Parietal lobe (tissue), 2 donors: ENCODE data around the gene SIGMAR1. TPM values are rescaled to one million over a fixed set of nuclear protein-coding genes. Genes with fewer than 3 reads are reported as not detected.

Experiments used
- small RNA-seq: library from RNA; depleted of rRNA; stranded (forward); fragments of <200 nt; gene quantifications from one replicate; pipeline ENCODE3, GENCODE V24; 2014; ENCODE audit warnings: low replicate concordance
- total RNA-seq: library from RNA; depleted of rRNA; stranded (reverse); fragments of >200 nt; gene quantifications from one replicate; pipeline ENCODE4 v1.2.3, GENCODE V29; 2014

The SIGMAR1 gene
- total RNA-seq = 26.6 TPM

DNA sequence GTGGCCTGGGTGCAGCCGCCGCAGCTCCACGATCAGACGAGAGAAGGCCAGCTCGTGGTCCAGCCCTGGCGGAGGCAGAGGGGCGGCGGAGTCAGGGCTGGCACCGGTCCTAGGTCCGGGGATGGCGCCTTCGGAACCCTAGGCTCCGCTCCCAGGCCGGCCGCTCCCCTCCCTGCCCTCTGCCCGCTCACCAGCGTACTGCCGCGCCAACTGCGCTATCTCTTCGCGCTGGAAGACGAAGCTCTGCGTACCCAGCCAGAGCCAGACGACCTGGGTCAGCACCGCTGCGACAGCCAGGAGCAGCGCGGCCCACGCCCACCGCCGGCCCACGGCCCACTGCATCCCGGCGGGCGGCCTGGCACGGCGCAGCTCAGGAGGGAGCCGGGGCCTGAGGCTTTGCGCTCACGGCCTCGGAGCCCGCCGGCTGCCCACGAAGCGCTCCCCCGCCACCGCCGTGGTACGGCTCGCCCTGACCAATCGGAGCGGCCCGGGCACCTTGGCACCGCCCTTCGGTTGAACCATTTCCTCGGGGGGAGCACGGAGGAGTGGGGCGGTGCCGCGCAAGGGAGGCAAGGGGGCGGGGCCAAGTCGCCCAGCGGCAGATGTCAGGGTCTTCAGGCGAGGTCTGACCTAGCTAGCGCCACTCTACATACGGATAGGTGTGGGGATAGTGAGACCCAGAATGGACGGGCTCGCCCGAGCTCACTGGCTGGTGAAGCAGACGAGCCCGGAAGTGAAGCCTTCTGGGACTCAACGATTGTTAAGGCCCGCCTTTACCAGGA is at the start of gene SIGMAR1:
Gene SIGMAR1 (minus strand): TSS at position 432 of the 782 bp plus-strand sequence. CDS start 90 bp downstream, at position 342.

DNA sequence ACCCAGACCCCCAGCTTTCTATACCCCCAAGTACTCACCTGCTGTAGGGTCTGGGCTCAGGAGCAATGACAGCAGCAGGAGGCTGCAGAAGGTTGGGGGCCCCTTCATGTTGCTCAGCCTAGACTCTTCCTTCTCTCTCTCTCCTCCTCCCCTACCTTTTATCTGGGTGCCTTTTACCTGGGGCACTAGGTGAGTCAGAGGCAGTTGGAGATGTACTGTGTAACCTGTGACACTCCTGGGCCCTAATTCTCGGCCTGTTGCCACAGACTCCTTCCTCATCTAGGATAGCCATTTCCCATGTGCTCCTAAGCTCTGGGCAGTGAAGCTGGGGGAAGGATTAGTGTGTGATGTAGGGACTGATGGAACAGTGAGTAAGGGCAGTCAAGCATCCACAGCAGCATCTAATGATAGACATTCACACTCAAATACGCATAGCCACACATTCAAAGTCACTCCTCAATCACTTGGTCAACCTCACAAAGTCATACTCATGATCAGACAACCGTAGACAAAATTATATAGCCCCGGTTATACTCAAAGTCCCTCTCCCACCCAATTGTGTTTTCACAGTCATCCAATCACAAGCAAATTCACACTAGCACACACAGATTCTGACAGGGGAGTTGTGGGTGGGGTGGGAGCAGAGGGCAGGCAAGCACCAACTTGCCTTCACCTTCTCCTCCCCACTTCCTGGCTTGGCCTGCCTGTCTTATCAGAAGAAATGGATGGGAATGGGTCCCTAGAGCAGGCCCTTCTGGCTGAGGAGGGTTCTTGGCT is 25.1 kb upstream of the SIGMAR1 start, which contains the start of gene CCL27:
Gene CCL27 (minus strand): TSS at position 132 of the 777 bp plus-strand sequence. CDS start 24 bp downstream, at position 108.

GRCh38 chr9:34651876-34652601 is 14.5 kb upstream of the SIGMAR1 start, which contains the start of gene IL11RA:
IL11RA (plus strand) TSS chr9:34652185; CDS start chr9:34655218, 3,033 bp downstream.

DNA sequence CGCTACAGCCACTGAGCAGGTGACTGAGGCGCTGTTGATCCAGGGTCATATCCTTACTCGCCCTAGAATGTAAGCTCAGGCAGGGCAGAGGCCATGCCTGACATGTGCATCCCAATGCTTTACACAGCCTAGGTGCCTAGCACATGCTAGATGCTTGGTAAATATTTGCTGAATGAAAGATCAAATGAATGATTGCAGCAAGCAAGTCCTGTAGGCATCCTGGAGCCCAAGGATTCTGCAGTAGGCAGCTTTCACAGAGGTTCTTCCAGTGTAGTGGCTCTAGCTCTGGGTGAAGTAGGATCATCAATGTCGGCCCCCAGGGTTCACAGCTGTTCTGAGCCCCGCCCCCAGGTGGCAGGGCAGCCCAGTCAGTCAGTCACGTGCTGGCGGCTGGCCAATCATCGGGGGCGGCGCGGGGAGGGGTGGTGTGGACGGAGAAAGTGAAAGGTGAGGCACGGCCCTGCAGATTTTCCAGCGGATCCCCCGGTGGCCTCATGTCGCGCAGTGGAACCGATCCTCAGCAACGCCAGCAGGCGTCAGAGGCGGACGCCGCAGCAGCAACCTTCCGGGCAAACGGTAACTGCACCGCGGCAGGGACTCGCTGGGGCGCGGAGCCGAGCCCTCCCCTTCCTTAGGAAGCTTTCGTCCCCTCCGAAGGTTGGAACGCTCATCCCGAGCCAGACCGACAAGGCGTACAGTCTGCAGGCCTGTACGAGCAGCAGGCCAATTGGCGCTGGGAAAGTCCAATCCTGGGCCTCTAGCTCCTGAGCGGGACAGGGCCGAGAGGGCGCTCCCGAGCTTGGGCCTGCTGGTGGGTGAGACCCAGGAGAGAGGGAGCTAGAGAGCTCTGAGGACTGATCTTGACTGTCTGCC is 8.9 kb upstream of the SIGMAR1 start, which contains the start of gene GALT:
Gene GALT (plus strand): TSS at position 465 of the 873 bp plus-strand sequence. CDS start 30 bp downstream, at position 495.

GRCh38 chr9:34628656-34629490 is 8.7 kb downstream of the SIGMAR1 start, which contains the start of gene ARID3C:
ARID3C (minus strand) TSS chr9:34629066; CDS start chr9:34628014, 1,052 bp downstream.

DNA sequence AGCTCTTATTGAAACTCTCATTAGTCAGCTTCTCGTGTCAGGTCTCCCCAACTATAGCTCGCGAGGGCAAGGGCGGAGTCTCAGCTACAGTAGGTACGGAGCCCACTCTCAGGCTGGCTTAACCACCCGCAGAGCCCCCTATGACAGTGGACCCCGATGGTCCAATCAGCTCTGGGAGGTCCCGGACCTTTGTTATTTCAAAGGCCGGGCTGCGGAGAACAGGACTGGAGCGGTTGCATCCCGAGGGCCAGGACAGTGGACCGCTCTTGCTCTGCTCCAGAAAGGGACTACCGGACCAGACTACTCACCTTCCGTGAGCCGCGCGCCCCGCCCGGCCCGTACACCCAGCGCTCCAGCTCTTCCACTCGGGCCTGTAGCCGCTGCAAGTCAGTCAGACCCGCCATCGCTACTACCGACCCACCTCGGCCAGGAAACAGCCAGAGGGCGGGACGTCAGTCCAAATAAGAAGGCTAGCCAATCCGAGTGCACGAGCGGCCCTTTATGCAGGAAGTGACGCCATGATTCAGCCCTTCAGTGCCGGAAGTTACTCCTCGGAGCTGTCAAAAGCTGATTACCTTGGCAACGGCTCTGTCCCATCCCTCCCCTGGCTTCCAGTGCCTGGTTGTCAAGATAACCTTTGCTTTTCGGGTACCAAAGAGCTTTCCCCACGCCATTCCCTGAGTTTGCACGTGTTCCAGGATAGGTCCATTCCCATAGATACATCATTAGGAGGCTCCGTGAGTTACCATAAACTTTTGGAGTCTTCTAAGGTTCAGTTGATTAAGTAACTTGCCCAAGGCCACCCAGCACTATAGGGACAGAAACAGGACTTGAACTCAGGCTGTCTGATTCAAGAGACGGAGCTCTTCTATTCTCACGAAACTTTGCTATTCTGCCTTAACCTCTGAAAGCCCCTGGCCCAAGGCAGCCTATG is 17.3 kb downstream of the SIGMAR1 start, which contains the start of gene DCTN3:
Gene DCTN3 (minus strand): TSS at position 435 of the 934 bp plus-strand sequence. CDS start 31 bp downstream, at position 404.

DNA sequence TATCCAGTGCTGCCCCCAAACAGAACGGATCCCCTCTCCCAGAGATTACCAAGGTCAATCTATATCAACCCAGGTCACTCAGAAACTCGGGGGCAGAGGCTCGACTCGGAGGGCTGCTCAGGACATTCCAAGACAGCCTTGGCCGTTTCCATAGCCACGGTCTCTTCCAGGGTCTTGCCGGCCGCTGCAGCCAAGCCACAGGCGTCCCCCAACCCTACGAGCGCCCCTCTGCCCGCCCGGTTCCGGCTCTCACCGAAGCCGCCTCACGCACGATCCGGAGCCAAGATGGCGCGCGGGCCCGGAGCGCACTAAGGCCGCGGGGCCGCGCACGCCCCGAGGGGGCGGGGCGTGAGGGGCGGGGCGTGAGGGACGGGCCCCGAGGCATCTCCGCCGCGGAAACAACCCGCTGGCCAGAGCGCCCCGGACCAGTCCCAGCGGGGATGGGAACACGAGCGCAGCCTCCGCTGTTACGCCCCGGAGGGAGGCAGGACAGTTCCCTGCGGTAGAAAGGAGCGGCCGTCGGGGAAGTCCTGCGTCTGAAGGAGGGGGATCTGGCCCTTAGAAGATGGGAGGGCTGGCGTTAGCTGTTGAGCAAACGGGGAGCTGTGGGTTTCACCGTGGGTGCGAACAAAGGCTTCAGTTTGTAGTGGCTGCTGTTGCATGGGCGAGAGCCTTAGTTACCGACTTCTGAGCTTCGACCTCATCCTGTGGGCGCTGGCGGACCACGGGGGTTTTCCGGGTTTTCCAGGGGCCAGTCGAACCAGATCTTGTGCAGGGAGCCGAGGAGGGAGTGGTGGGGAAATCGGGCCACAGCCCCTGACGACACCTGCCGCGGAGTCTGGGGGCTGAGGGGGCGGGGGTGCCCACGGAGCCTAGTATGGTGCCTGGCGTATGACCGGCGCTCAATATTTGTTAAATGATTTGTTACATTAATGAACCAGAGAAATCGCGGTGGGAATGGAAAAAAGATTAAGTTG is 25.5 kb downstream of the SIGMAR1 start, which contains the start of gene RPP25L:
Gene RPP25L (minus strand): TSS at position 287 of the 977 bp plus-strand sequence. CDS start 801 bp downstream, outside the sequence.

GRCh38 chr9:34589636-34590380 is 47.8 kb downstream of the SIGMAR1 start, which contains the start of gene CNTFR:
CNTFR (minus strand) TSS chr9:34589724; CDS start chr9:34568981, 20,743 bp downstream.

Small RNA genes within 50 kb of the gene (small RNA-seq; reads per million reads assigned to genes)
- gene CCL27 = not detected

Other genes starting within 250 kb of the SIGMAR1 start
- 35.4 TPM for gene FAM219A, start 179.2 kb downstream of the SIGMAR1 start, total RNA-seq
- gene DNAI1, start 179.0 kb downstream of the SIGMAR1 start, total RNA-seq = 2.2 TPM
- gene ENHO, start 114.8 kb downstream of the SIGMAR1 start, total RNA-seq = 27.5 TPM
- gene CNTFR, start 48.1 kb downstream of the SIGMAR1 start, total RNA-seq = 23.8 TPM
- gene RPP25L, start 25.7 kb downstream of the SIGMAR1 start, total RNA-seq = 4.4 TPM
- gene DCTN3, start 17.3 kb downstream of the SIGMAR1 start, total RNA-seq = 121 TPM
- 0.63 TPM for gene ARID3C, start 8.7 kb downstream of the SIGMAR1 start, total RNA-seq
- 70.7 TPM for gene GALT, start 8.9 kb upstream of the SIGMAR1 start, total RNA-seq
- gene IL11RA, start 14.4 kb upstream of the SIGMAR1 start, total RNA-seq = 11.6 TPM
- gene CCL27, start 24.9 kb upstream of the SIGMAR1 start, total RNA-seq = not detected
- not detected for gene CCL19, start 53.5 kb upstream of the SIGMAR1 start, total RNA-seq
- gene CCL21, start 72.3 kb upstream of the SIGMAR1 start, total RNA-seq = not detected